ENCODE measurements around the gene PCIF1. TPM values are rescaled to one million over a fixed set of nuclear protein-coding genes. Genes with fewer than 3 reads are reported as not detected.

The PCIF1 gene
- total RNA-seq, 1 donor from 2014 or later = 13.5 TPM

DNA sequence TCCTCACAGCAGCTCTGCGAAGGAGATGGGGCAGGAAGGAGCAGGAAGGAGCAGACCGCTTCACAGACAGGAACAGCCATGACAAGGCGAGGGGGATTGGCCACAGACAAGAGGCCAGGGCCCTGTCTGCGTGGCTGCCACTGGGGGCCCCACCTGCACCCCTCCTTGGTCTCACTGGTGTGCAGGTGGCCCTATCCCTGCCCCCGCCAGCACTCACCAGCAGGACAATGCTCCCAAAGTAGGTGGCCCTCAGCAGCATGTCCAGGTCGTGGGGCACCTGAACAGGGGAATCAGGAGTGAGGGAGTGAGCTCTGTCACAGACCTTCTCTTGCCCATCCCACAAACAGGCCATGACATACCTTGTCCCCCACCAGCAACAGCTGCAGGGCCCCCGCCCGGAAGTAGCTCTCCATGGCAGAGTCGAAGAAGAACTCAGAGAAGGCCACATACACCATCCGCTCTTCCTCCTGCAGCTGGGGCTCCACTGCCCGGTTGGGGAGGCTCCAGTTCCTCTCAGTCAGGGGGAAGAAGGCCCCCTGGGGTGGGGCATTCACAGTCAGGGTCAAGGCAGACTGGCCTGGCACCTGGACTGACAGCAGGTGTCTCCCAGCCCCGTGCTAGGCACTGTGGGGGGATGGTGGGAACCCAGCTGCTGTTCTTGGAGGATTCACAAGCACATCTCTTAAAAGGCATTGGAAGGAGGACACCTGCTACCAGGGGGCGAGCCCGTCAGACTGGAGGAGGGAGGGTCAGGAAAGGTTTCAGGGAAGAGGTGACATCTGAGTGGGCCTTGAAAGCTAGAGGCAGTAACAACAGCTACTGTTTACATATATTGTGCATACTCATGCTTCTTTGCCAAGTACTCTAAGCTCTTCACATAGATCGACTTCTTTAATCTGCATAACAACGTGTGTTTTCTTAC, 29.6 kb upstream of the PCIF1 start:
- DNase-seq = no peak

DNA sequence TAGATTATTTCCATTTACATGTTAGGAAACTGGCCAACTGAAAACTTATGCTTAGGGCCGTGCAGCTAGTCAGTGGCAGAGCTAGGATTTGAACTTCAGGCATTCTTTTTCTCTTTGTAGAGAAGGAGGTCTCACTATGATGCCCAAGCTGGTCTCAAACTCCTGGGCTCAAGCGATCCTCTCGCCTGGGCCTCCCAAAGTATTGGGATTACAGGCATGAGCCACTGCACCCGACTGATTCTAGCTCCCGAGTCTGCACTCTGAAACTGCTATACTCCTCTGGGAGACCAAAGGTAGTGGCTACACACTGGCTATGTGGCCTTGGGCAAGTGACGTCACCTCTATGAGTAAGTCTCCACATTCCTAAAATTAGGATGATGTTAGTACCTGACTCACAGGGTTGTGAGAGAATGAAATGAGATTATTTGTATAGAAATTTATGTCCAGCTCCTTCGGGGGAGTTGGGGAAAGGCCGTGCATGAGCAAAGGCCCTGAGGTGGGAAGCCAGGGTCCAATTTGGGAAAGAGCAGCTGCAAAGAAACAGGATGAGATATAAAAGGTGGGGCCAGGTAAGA, 28.9 kb upstream of the PCIF1 start:
- no peak for DNase-seq

DNA sequence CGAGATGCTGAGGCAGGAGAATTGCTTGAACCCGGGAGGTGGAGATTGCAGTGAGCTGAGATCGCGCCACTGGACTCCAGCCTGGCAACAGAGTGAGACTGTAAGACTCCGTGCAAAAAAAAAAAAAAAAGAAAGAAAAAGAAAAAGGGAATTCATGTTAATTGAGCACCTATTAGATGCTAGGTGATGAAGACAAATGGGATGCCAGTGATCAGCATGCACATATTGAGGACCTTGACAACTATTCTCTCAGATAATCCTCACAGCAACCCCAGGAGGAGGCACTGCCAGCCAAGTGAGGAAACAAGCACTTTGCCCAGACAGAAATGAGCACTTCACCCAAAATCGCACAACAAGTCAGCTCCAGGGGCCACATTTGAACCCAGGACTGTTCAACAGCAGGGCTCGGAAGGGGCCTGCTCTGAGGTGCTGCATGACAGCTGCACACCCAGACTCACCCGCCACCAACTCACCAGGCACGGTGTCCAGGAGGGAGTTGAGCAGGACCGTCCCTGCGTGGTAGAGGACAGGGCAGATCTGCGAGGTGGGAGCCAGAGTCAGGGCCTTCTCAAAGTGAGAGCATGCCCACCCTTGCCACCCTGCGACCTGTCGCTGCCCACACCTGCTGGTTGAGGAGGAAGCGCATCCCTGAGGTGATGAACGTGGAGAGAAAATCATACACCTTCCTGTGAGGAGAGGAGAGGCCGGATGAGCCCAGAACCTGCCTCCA, 27.1 kb upstream of the PCIF1 start:
- DNase-seq = no peak

DNA sequence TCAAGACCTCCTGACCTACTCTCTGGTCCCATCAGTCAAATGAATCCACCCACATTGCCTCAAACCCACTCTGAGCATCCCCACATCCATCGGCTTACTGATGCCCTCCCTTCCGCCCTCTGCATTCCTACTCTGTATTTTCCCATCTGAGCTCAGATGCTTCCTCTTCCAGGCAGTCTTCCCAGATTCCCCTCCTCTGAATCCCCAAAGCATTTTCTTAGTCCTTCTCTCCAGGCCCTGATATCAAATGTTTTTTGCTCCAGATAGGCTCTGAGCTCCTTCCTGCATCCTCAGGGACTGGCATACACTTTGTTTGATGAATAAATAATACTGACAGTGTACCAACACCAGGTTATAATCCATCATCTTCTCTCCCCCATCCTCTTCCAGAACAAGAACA, 26.4 kb upstream of the PCIF1 start:
- DNase-seq = no peak

DNA sequence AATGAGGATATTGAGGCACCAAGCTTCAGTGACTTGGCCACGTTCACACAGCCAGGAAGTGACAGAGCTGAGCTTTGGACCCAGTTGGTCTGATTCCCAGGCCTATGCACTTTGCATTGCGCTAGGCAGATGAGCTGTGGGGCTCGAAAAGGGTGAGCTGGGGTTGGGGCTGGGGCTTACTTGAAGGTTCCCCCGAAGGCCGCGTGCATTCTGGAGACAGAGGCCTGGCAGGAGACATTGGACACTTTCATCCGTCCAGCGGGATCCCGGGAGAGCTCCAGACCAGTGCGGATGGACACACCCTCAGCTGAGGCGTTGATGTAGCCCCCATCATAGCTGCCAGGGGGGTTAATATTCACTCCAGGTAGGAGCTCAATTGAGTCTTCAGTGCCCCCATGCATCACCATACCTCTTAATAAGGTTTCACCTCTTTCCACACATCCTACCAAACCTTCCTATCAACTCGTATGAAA, 25.1 kb upstream of the PCIF1 start:
- DNase-seq = no peak

DNA sequence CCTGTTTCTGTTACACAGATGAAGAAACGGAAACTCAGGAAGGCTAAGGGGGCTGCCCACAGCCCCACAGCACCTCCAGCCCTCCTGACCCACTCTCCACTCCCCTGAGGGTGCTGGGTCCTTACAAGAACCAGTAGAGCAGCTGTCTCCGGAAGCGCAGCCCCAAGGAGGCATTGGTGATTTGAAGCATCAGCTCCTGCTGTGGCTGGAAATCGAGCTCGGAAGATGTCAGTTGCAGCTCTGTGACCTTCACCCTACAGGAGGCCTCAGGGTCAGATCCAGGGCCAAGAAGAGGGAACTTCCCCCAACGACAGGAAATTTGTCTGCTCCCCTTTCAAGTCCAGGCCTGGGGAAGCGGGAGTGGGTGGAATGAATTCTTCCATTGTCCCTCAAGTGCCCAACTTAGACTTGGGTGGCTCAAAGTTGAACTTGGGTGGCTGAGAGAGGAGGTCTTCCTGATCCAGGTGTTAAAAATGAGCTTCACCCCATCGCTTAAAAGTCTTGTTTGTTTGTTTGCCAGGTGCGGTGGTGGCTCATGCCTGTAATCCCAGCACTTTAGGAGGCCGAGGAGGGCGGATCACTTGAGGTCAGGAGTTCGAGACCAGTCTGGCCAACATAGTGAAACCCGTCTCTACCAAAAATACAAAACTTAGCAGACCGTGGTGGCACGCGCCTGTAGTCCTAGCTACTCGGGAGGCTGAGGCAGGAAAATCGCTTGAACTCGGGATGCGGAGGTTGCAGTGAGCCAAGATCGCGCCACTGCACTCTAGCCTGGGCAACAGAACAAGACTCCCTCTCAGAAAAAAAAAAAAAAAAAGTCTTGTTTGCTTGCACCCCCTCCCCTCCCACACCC, 24.4 kb upstream of the PCIF1 start:
- DNase-seq = no peak

DNA sequence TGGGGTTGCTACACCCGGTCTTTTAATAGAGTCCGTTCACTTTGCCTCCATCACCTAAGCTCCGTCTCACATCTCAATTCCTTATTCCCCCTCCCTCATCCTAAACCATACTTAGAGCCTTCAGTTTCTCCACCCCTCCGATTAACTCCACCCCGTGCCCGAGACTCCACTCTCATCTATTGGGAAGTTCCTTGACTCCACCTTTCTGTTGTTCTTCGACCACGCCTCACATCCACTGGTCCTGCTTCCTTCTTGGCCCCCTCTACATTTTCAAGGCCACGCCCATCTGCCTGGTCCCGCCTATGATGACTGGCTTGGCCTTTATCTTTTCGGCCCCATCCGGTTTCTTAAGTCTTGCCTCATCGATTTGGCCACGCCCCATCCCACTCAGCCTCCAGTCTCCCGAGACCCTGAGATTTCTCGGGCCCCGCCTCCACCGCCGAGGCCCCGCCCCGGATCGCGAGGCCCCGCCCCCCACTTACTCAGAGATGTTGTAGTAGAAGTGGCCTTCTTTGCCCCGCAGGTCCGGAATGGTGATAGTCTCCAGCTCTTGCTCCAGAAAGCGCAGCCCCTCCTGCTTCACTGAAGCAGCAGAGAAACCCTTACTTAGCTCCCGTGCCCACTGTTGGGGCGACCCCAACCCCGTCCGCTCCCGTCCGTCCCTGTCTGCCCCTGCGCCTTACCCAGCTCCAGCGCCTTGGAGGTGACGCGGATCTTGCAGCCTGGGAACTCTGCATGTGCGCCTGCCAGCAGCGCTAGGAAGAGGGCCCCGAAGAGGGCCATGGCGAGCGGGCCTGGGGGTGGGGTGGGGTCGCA, 23.6 kb upstream of the PCIF1 start:
- DNase-seq = peak; percentile 95

DNA sequence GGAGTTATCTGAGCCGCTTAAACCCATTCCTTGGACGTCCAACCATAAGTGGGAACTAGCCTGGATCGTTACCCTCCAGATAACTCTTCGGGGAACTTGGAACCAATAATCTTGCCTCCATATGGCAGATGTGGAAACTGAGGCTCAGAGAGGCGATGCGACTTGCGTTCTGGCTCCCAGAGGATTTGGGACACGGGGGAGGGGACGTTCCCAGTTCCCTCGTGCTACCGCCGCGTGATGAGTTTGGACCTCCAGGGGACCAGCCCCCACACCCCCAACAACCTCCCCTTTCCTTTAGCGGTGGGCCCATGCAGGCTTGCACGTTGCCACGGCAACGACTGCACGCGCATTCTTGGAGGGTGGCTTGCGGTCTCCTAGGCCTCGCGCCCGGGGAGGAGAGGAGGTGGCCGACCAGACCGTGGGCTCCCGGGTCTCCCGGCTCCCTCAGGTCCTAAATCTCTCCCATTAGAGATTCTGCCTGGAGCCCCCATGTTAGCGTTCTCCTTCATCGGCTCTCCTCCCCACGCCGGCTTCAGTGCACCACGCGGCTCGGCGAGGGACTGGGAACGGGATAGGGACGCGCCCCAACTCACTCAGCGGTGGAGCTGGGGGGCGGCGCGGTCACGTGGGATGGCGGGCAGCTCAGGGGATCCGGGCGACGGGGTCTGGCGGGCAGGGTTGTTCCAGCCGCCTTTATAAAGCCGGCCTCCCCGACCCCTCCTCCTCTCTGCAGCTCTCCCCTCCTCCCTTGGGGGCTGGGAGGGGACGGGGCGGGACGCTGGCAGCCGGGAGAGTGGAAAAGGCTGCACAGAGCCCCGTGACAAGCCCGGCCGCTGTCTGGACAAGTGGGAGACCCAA, 22.8 kb upstream of the PCIF1 start, which contains the start of gene PLTP:
Gene PLTP, minus strand, starts transcription at position 670 of the 858 bp plus-strand sequence. CDS start 703 bp downstream, outside the sequence.
- peak; percentile 51 for DNase-seq

DNA sequence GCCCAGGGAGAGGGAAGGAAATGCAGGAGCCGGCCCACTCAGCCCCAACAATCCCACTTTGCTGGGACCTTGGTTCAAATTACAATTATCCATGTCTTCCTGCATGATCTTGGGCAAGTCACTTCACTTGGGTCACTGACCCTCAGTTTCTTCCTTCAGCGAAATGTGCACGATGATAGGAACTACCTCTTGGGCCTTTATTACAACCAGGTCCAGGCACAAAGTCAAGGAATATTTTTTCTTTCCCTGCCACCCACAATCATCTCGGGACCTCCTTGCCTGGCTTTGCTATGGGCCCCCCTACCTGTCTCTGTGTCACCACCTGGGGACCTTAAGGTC, 22.2 kb upstream of the PCIF1 start:
- no peak for DNase-seq

DNA sequence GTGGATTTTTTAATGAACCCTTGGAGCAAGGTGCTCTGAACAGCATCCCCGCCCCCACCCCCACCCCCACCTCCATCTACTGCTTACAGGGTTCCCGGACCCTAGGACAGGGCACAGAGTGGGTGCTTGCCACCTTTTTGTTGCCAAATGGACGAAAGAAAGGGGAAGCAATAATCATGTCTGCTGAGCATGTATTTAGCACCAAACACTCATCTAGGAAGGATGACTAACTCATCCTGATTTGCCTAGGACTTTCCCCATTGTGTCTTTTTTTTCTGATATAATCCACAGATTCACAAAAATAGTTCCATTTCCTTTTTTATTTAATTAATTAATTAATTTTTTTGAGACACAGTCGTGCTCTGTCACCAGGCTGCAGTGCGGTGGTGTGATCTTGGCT, 21.4 kb upstream of the PCIF1 start:
- no peak for DNase-seq

DNA sequence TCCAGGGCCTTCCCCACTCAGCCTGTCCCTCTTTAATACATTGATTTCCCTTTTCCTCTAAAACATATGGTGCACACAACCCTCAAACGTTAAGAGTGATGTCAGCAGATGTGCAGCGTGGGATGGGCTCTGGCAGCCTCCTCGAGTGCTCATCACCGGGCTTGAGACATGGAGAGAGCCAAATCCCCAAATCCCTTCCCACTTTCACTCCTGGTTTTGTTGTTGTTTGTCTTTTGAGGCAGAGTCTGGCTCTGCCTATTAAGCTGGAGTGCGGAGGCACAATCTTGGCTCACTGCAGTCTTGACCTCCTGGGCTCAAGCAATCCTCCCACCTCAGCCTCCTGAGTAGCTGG, 16.7 kb upstream of the PCIF1 start:
- peak; percentile 89 for DNase-seq

DNA sequence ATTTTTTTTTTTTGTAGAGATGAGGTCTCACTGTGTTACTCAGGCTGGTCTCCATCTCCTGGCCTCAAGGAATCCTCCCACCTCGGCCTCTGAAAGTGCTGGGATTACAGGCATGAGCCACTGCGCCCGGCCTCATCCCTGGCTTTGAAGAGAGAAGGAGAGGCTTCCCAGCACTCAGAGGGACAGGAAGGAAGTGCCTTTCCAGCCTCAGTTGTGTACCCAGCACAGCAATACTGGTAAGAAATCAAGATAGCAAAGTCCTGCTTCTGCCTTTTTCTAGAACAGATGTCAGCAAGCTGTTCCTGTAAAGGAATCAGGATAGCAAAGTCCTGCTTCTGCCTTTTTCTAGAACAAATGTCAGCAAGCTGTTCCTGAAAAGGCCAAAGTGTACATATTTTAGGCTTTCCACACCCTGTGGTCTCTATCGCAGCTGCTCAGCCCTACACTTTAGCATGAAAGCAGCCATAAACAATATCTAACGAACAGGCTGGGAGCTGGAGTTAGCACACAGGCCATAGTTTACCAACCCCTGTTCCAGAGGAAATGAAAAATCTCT, 16.2 kb upstream of the PCIF1 start:
- peak; percentile 63 for DNase-seq

DNA sequence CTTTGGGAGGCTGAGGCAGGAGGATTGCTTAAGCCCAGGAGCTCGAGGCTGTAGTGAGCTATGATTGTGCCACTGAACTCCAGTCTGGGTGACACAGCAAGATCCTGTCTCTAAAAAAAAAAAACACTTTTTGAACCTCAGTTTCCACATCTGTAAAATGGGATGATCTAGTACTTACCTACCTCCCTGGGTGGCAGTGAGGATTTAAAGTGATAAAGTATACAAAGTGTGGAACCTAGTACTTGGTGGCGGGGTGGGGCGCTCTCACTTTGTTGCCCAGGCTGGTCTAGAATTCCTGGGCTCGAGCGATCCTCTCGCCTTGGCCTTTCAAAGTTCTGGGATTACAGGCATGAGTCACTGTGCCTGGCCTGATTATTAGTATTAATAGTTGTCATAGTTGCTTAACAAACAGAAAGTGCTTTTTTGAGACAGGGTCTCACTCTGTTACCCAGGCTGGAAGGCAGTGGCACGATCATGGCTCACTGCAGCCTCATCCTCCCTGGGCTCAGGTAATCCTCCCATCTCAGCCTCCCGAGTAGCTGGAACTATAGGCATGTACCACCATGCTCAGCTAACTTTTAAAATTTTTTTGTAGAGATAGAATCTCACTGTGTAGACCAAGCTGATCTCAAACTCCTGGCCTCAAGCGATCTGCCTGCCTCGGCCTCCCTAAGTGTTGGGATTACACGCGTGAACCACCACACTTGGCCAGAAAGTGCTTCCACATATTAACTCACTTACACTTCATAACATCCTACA, 15.5 kb upstream of the PCIF1 start:
- DNase-seq = no peak

DNA sequence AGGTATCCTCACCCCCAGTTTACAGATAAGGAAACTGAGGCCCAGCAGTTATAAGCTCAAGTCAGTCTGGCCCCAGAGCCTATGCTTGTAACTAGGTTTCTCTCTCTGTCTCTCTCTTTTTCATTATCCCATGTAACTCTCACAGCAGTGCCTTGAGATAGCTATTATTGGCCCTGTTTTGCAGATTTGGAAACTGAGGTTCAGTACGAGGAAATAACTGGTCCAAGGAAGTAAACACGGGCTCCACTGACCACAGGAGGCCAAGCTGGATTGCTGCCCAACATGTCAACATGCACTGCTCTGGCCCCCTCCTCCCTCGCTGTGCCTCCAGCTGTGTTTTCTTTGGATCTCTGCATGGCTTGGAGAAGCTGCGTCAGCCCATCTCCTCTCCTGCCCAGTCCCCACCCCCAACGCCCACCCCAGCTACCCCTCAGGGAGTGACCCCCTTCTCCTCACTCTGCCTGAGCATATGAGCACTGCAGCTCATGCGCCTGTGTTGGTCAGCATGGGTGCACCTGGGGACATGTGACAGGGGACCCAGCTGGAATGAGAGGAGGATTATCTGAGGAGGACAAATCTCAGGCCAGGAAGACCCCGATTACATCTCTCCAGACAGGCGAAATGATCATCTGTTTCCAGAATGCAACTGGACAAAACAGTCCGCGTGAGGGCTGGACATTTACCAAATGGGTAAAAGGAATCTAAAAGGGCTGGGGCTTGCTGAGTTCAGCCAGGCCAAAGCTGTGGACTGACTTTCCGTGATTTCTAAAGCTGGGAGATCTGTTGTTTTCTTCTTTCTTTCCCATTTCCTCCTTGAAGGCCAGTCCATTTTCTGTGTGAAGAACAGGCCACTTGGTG, 14.7 kb upstream of the PCIF1 start:
- DNase-seq = no peak

DNA sequence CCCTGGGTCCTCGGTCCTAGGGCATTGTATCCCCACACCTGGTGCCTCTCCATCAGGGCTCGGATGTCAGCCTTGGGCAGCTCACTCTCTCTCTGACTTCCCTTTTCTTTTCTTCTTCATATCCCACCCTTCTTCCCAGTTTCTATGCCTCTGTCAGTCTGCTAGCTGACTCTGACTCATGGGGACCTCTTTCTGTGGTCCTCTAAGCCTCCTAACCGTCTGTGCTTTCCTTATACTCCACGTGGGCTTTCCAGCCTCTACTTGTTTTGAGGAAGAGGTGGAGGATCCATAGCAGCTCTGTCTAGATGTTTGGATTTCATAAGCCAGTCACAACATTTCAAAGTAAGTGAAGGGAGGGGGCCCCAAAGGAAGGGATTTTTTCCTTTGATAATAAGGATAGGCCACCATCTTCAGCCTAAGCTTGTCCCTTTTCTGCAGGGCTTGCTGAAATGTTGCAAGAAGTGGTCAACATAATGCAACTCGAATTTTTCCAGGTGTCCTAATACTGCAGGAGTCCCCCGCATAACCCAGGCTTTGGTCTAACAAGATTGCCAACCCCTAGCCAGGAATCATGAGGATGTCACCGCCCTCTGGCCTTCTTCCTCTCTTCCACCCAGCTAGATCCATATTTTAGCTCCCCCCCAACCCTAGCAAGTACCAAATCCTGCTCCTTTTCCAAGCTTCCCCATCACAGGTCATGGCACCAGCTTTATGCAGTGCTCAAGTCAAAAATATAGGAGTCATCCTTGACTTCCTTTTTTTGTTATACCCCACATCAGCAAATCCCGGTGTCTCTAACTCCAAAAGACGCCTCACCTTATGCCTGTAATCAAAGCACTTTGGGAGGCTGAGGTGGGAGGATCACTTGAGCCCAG, 13.8 kb upstream of the PCIF1 start:
- no peak for DNase-seq

DNA sequence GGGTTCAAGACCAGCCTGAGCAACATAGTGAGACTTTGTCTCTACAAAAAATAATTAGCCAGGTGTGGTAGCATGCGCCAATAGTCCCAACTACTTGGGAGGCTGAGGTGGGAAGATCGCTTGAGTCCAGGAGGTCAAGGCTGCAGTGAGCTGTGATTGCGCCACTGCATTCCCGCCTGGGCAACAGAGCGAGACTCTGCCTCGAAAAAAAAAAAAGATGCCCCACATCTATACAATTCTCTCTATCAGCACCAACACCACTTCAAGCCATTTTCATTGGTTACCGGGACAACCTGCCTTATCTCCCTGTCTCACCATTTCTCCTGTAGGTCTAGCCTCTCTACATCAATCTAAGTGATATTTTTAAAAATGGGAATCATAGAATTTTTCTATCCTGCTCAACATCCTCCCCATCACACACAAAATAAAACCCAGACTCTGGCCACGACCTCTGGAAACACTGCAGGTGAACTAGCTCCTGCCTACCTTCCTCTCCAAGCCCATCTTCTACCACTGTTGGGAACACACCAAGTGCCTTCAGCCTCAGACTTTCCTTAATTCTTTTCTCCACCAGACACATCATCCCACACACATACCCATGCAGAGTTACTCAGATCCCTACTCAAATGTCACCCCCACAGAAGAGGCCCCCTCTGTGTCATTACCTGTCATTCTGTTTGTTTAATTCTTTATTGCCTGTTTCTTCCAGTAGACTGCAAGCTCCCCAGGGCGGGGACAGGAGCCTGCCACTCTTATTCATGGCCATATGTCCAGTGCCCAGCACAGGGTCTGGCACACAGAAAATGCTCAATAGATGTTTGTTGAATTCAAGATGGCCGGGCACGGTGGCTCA, 12.9 kb upstream of the PCIF1 start:
- no peak for DNase-seq
